GM21447 (cell line): ENCODE measurements around the gene ACP4.

Experiments
- ATAC-seq: cut with Tn5 transposase; IDR thresholded peaks from one replicate; pipeline ENCODE4 v1.9.1; 2021; ENCODE audit not compliant: unreplicated experiment

The ACP4 gene

DNA sequence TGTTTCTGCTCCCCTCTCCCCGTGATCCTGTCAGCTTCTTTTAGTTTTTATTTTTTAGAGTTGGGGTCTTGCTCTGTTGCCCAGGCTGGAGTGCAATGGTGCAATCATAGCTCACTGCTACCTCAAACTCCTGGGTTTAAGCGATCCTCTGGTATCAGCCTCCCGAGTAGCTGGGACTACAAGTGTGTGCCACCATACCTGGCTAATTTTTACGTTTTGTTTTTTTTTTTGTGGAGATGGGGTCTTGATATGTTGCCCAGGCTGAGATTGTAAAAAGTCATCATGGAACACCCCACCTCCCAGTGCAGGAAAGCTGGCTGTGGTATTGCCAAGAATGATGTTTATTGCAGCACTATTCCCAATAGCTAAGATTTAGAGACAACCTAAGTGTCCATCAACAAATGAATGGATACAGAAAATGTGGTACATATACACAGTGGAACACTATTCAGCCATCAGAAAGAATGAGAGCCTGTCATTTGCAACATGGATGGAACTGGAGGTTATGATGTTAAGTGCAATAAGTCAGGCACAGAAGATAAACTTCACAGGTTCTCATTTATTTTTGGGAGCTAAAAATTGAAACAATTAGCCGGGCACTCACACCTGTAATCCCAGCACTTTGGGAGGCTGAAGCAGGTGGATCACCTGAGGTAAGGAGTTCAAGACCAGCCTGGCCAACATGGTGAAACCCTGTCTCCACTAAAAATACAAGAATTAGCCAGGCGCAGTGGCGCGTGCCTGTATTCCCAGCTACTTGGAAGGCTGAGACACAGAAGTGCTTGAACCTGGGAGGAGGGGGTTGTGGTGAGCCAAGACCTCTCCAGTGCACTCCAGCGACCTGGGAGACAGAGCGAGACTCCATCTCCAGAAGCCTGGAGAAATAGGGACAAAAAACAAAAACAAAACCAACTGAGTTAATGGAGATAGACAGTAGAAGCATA lies 49.8 kb downstream of the ACP4 start:
- ATAC-seq, result no peak

DNA sequence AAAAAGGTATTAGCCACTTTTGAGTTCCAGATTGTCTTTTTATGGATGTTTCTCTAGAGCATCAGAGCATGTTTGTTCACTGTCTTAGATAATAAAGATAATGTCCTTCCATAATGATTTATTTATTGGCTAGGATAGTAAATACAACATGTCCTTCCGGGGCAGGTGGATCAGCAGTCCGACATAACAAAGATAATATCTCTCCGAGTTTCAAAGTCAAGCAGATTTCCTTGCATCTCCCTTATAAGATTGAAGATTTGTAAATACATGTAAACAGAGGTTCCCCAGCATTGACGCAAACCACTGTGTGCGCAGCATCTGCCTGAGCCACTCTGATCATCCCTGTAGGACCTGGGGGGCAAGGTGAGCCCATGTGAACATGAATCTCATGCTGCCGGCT lies 51.9 kb downstream of the ACP4 start:
- ATAC-seq, result no peak

DNA sequence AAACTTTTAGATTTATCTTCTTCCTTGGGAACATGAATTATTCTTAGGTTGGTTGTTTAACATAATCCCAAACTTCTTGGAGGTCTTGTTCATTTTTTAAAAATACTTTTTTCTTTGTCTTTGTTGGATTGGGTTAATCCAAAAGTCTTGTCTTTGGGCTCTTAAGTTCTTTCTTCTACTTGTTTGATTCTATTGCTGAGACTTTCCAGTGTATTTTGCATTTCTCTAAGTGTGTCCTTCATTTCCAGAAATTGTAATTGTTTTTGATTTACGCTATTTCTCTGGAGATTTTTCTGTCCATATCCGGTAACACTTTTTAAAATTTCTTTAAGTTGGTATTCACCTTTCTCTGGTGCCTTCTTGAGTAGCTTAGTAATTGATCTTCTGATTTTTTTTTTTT lies 53.0 kb downstream of the ACP4 start:
- no peak for ATAC-seq

DNA sequence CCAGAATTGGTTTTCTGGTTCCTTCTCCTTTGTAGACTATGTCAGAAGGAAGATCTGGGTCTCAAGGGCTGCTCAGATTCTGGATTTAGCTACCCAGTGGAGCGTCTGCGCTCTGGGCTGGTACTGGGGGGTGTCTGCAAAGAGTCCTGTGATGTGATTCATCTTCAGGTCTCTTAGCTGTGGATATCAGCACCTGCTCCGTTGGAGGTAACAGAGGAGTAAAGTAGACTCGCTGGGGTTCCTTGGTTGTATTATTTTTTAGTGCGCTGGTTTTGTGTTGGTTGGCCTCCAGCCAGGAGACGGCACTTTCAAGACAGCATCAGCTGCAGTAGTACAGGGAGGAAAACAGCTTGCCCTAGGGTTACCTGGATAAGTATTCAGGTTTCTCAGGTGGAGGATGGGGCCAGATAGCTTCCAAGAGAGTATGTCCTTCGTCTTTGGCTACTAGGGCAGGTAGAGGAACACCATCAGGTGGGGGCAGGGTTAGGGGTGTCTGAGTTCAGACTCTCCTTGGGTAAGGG lies 53.5 kb downstream of the ACP4 start:
- no peak for ATAC-seq

DNA sequence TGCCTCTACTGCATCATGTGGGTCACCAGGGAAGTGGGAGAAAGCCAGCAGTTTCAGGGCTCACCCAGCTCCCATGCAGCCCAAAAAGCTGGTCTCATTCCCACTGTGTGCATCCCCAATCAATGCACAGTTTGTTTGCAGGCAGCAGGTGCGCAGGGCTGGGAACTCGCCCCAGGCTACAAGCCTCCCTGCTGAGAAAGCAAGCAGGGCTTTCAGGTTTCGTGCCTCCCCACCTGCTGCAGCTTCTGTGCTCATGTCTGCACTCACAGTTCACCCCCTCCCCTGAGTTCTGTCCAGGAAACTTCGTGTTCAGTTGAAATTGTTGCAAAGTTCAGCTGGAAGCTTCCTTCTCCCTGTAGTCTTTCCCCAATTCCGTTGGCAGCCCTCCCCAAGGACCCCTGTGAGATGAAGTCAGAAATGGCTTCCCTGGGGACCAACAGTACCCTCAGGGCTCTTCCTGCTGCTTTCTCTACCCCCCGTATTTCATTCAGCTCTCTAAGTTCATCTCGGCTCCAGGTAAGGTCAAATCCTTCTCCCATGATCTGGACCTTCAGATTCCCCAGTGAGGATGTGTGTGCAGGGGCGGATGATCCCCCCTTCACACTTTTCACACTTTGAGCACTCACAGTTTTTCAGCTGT lies 54.2 kb downstream of the ACP4 start:
- no peak for ATAC-seq
